Neural cell (in vitro differentiated cells): ENCODE data around the gene CRIM1. TPM values are rescaled to one million over a fixed set of nuclear protein-coding genes. Genes with fewer than 3 reads are reported as not detected.

ENCODE experiments used
- H2AFZ ChIP-seq: fragments of 200-600, 300-800 bp; sonication (generic), shearing (Covaris generic); 2 replicates; pipeline ENCODE4 v1.6.0; 2014; ENCODE audit warnings: low read depth, mild to moderate bottlenecking, antibody characterized with exemption, low read length, moderate library complexity
- H3F3A ChIP-seq: fragments of 200-600 bp; shearing (Covaris generic); 2 replicates; pipeline ENCODE4 v1.6.1; 2016; ENCODE audit warnings: mild to moderate bottlenecking, moderate library complexity, mixed read lengths, antibody characterized with exemption, low read length; ENCODE audit not compliant: insufficient read depth, poor library complexity, severe bottlenecking
- H3K27ac ChIP-seq: fragments of 200-600, 300-800 bp; sonication (generic), shearing (Covaris generic); 2 replicates; pipeline ENCODE4 v1.5.1; 2014; ENCODE audit warnings: mild to moderate bottlenecking, low read length, moderate library complexity
- H3K27me3 ChIP-seq: fragments of 300-800, 200-600 bp; sonication (generic), shearing (Covaris generic); 2 replicates; pipeline ENCODE4 v1.6.0; 2014; ENCODE audit warnings: mild to moderate bottlenecking, low read depth, low read length, moderate library complexity; ENCODE audit not compliant: insufficient read depth
- H3K36me3 ChIP-seq: fragments of 300-800, 200-600 bp; sonication (generic), shearing (Covaris generic); 2 replicates; pipeline ENCODE4 v1.5.1; 2014; ENCODE audit warnings: mild to moderate bottlenecking, antibody characterized with exemption, low read length, moderate library complexity; ENCODE audit not compliant: insufficient read depth
- H3K4me2 ChIP-seq: fragments of 300-800, 200-600 bp; sonication (generic), shearing (Covaris generic); 2 replicates; pipeline ENCODE4 v1.6.0; 2014; ENCODE audit warnings: mild to moderate bottlenecking, low read length
- H3K4me3 ChIP-seq: fragments of 300-800, 200-600 bp; sonication (generic), shearing (Covaris generic); 2 replicates; pipeline ENCODE4 v1.5.1; 2014; ENCODE audit warnings: mild to moderate bottlenecking, low read length, moderate library complexity
- H3K79me2 ChIP-seq: fragments of 200-600 bp; shearing (Covaris generic); replicated peaks from 2 replicates; pipeline ENCODE4 v1.6.0; 2014; ENCODE audit warnings: mild to moderate bottlenecking, low read length, moderate library complexity; ENCODE audit not compliant: insufficient read depth
- H3K9ac ChIP-seq: fragments of 300-800, 200-600 bp; sonication (generic), shearing (Covaris generic); 2 replicates; pipeline ENCODE4 v1.6.1; 2016; ENCODE audit warnings: mild to moderate bottlenecking, low read length, mixed read lengths
- H3K9me2 ChIP-seq: fragments of 200-600 bp; shearing (Covaris generic); 2 replicates; pipeline ENCODE4 v1.6.1; 2016; ENCODE audit warnings: mild to moderate bottlenecking, low read length, mixed read lengths; ENCODE audit not compliant: insufficient read depth
- H3K9me3 ChIP-seq: fragments of 200-600, 300-800 bp; sonication (generic), shearing (Covaris generic); 2 replicates; pipeline ENCODE4 v1.6.1; 2016; ENCODE audit warnings: mild to moderate bottlenecking, mixed run types, low read length, moderate library complexity, mixed read lengths
- H4K20me1 ChIP-seq: fragments of 200-600 bp; shearing (Covaris generic); 2 replicates; pipeline ENCODE4 v1.6.1; 2016; ENCODE audit warnings: mild to moderate bottlenecking, mixed run types; ENCODE audit not compliant: insufficient read depth
- EP300 ChIP-seq: fragments of 450-650 bp; conservative IDR thresholded peaks from 2 replicates; pipeline ENCODE4 v1.6.1; 2014; ENCODE audit warnings: antibody characterized with exemption, mild to moderate bottlenecking, moderate library complexity; ENCODE audit not compliant: poor library complexity, severe bottlenecking
- EZH2 ChIP-seq: fragments of 200-600, 300-800 bp; shearing (Covaris generic), sonication (generic); IDR thresholded peaks from 2 replicates; pipeline ENCODE4 v1.6.1; 2014; ENCODE audit warnings: antibody characterized with exemption, low read length, borderline replicate concordance, mild to moderate bottlenecking; ENCODE audit not compliant: insufficient read depth, poor library complexity, severe bottlenecking
- MXI1 ChIP-seq: fragments of 450-650 bp; conservative IDR thresholded peaks from 2 replicates; pipeline ENCODE4 v1.6.1; 2014; ENCODE audit warnings: antibody characterized with exemption, mild to moderate bottlenecking; ENCODE audit not compliant: poor library complexity, severe bottlenecking
- POLR2AphosphoS5 ChIP-seq: IDR thresholded peaks from 2 replicates; pipeline ENCODE4 v1.6.1; 2012
- RAD21 ChIP-seq: fragments of 450-650 bp; conservative IDR thresholded peaks from 2 replicates; pipeline ENCODE4 v1.6.1; 2014; ENCODE audit warnings: antibody characterized with exemption, mild to moderate bottlenecking, moderate library complexity
- SMC3 ChIP-seq: fragments of 450-650 bp; conservative IDR thresholded peaks from 2 replicates; pipeline ENCODE4 v1.6.1; 2014; ENCODE audit warnings: antibody characterized with exemption, mild to moderate bottlenecking, moderate library complexity; ENCODE audit not compliant: poor library complexity
- TAF1 ChIP-seq: IDR thresholded peaks from 2 replicates; pipeline ENCODE4 v1.6.1; 2012; ENCODE audit warnings: low read depth
- polyA plus RNA-seq: library from polyadenylated mRNA; depleted of rRNA; stranded (reverse); fragments of >200 nt; gene quantifications from 2 replicates; pipeline ENCODE4 v1.2.3, GENCODE V29; 2014
- TF ChIP-seq, protein P1 (sequence below): IDR thresholded peaks from 2 replicates; pipeline ENCODE4 v1.6.1; 2012; ENCODE audit warnings: borderline replicate concordance
- TF ChIP-seq, protein P2 (sequence below): fragments of 450-650 bp; IDR thresholded peaks from 2 replicates; pipeline ENCODE4 v1.5.1; 2014; ENCODE audit warnings: antibody characterized with exemption, mild to moderate bottlenecking, moderate library complexity; ENCODE audit not compliant: poor library complexity, severe bottlenecking

Gene CRIM1
- polyA plus RNA-seq, 1 donor from 2014 or later, result 6.7 TPM

DNA sequence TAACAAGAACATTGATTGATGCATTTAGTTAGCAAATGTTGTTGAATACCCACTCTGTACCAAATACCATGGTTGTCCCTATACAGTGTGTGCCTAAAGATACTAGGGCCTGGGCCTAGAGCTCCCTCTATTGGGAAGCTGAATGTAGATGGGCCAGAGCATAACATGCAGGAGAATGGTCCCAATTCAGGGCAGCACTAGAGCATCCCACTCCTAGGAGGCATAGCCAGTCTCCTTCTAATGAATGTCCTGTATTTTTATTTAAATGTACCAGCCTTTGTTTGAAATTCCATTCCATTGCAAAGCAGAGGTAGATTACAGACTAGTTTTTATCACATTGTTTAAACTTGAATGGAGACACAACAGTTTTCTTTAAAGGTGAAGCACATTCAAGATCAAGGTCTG, 151.8 kb downstream of the CRIM1 start:
- no peaks in the 10 kb centered on the region for H3F3A ChIP-seq
- H3K4me2 ChIP-seq, result no peak overlapping the region
- TF ChIP-seq EZH2, result no peak
- peak; percentile 69 for TF ChIP-seq RAD21
- no peak for TF ChIP-seq POLR2AphosphoS5
- TF ChIP-seq TAF1, result no peak
- TF ChIP-seq EP300, result no peak
- no peak for TF ChIP-seq MXI1
- TF ChIP-seq, protein P1, sequence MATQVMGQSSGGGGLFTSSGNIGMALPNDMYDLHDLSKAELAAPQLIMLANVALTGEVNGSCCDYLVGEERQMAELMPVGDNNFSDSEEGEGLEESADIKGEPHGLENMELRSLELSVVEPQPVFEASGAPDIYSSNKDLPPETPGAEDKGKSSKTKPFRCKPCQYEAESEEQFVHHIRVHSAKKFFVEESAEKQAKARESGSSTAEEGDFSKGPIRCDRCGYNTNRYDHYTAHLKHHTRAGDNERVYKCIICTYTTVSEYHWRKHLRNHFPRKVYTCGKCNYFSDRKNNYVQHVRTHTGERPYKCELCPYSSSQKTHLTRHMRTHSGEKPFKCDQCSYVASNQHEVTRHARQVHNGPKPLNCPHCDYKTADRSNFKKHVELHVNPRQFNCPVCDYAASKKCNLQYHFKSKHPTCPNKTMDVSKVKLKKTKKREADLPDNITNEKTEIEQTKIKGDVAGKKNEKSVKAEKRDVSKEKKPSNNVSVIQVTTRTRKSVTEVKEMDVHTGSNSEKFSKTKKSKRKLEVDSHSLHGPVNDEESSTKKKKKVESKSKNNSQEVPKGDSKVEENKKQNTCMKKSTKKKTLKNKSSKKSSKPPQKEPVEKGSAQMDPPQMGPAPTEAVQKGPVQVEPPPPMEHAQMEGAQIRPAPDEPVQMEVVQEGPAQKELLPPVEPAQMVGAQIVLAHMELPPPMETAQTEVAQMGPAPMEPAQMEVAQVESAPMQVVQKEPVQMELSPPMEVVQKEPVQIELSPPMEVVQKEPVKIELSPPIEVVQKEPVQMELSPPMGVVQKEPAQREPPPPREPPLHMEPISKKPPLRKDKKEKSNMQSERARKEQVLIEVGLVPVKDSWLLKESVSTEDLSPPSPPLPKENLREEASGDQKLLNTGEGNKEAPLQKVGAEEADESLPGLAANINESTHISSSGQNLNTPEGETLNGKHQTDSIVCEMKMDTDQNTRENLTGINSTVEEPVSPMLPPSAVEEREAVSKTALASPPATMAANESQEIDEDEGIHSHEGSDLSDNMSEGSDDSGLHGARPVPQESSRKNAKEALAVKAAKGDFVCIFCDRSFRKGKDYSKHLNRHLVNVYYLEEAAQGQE, result no peak
- peak; percentile 56 for TF ChIP-seq SMC3
- TF ChIP-seq, protein P2, sequence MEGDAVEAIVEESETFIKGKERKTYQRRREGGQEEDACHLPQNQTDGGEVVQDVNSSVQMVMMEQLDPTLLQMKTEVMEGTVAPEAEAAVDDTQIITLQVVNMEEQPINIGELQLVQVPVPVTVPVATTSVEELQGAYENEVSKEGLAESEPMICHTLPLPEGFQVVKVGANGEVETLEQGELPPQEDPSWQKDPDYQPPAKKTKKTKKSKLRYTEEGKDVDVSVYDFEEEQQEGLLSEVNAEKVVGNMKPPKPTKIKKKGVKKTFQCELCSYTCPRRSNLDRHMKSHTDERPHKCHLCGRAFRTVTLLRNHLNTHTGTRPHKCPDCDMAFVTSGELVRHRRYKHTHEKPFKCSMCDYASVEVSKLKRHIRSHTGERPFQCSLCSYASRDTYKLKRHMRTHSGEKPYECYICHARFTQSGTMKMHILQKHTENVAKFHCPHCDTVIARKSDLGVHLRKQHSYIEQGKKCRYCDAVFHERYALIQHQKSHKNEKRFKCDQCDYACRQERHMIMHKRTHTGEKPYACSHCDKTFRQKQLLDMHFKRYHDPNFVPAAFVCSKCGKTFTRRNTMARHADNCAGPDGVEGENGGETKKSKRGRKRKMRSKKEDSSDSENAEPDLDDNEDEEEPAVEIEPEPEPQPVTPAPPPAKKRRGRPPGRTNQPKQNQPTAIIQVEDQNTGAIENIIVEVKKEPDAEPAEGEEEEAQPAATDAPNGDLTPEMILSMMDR, result peak; percentile 69
- no peak overlapping the region for H2AFZ ChIP-seq
- no peaks in the 10 kb centered on the region for H3K9me2 ChIP-seq
- H3K27ac ChIP-seq, result no peak overlapping the region
- no peaks in the 10 kb centered on the region for H3K9me3 ChIP-seq
- H3K9ac ChIP-seq, result no peak overlapping the region
- H3K79me2 ChIP-seq, result no peaks in the 10 kb centered on the region
- H4K20me1 ChIP-seq, result no peaks in the 10 kb centered on the region
- H3K36me3 ChIP-seq, result no peaks in the 10 kb centered on the region
- H3K4me3 ChIP-seq, result no peak overlapping the region
- H3K27me3 ChIP-seq, result no peaks in the 10 kb centered on the region

DNA sequence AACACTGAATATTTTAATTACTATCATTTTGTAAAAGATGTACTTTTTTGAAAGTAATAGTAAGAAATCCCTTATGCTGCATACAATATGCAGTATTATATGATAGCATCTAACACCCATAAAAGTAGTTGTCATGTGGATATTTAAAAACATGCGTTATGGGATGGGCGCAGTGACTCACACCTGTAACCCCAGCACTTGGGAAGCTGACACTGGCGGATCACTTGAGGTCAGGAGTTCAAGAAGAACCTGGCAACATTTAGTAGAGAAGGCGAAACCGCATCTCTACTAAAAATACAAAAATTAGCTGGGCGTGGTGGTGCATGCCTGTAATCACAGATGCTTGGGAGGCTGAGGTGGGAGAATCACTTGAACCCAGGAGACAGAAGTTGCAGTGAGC, 153.5 kb downstream of the CRIM1 start:
- no peaks in the 10 kb centered on the region for H4K20me1 ChIP-seq
- H3K79me2 ChIP-seq, result no peaks in the 10 kb centered on the region
- TF ChIP-seq, protein P2, result no peak
- TF ChIP-seq TAF1, result no peak
- TF ChIP-seq RAD21, result no peak
- no peak for TF ChIP-seq POLR2AphosphoS5
- no peak for TF ChIP-seq EP300
- no peak for TF ChIP-seq EZH2
- TF ChIP-seq, protein P1, result no peak
- no peak for TF ChIP-seq SMC3
- no peak for TF ChIP-seq MXI1
- no peaks in the 10 kb centered on the region for H3K36me3 ChIP-seq
- H3K9ac ChIP-seq, result no peak overlapping the region
- no peak overlapping the region for H3K4me3 ChIP-seq
- H3K27ac ChIP-seq, result no peak overlapping the region
- H2AFZ ChIP-seq, result no peak overlapping the region
- no peaks in the 10 kb centered on the region for H3K9me3 ChIP-seq
- no peaks in the 10 kb centered on the region for H3K27me3 ChIP-seq
- H3K4me2 ChIP-seq, result no peak overlapping the region
- no peaks in the 10 kb centered on the region for H3F3A ChIP-seq
- no peaks in the 10 kb centered on the region for H3K9me2 ChIP-seq
